Stomach smooth muscle (tissue), 2 donors: ENCODE data around the gene CCDC148.

Experiments used
- H3K27ac ChIP-seq: one replicate; pipeline ENCODE4 v1.7.0; 2013; ENCODE audit warnings: mild to moderate bottlenecking, low read length, inconsistent platforms
- H3K27me3 ChIP-seq, 2 donors: one replicate each; pipeline ENCODE4 v1.7.0; 2013; ENCODE audit warnings: low read length in 2 of 2; ENCODE audit not compliant: insufficient read depth in 2 of 2, control insufficient read depth in 1 of 2
- H3K36me3 ChIP-seq, 2 donors: one replicate each; pipeline ENCODE4 v1.7.0; 2013; ENCODE audit warnings: low read length in 2 of 2; ENCODE audit not compliant: control insufficient read depth in 2 of 2, insufficient read depth in 2 of 2
- H3K4me1 ChIP-seq: one replicate; pipeline ENCODE4 v1.7.0; 2013; ENCODE audit warnings: low read length; ENCODE audit not compliant: control insufficient read depth, insufficient read depth
- H3K4me3 ChIP-seq, 2 donors: one replicate each; pipeline ENCODE4 v1.7.0; 2013; ENCODE audit warnings: low read length in 2 of 2
- H3K9ac ChIP-seq, 2 donors: one replicate each; pipeline ENCODE4 v1.7.0; 2013; ENCODE audit warnings: low read length in 2 of 2, mild to moderate bottlenecking in 1 of 2
- H3K9me3 ChIP-seq, 2 donors: one replicate each; pipeline ENCODE4 v1.7.0; 2013; ENCODE audit warnings: low read length in 2 of 2; ENCODE audit not compliant: control insufficient read depth in 2 of 2
- donor health status: healthy.
- donor health status: Pancreatic carcinoma.

The CCDC148 gene

DNA sequence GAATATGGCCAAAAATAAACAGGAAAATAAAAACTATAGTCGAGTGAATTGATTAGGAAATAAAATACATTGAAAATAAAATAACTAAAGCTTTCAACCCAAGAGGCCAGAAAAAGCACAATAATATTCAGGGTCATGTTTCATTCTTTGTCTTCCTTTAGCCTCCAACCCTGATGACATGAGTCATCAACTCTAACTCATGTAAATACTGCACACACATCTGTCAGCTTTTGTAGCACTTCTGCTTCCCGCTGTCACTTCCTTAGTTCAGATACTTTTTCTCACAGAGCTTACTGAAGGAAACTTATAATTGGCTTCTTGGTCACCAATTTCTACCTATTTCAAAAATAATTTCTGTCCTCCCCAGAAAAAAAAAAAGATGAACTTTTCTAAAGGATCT, 242.1 kb downstream of the CCDC148 start:
- Histone ChIP-seq H3K36me3 (no peaks in the 10 kb centered on the region), H3K9me3 (peaks cover 3% of the 10 kb centered on the region in 2 donors), H3K4me1 (no peaks in the 10 kb centered on the region), H3K4me3 (no peak overlapping the region), H3K27ac (no peak overlapping the region), H3K9ac (no peak overlapping the region), H3K27me3 (no peaks in the 10 kb centered on the region)

DNA sequence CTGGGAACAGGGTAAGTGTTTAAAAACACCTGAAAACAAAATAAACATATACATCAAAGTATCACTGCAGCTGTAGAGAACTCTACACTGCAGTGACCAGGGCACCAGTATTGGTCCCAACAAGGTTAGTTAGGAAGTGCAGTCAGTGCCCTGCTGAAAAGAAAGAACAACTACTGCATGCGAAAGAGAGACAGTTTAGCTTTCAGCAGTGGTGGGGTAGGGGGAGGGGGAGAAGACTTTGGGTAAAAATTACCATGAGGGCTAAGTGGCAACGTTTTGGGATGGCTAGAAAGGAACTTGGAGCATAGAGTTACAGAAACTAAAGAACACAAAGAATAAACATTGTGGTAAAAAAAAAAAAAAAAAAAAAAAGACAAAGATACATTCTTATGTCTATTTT, 242.8 kb downstream of the CCDC148 start:
- Histone ChIP-seq H3K9me3 (no peaks in the 10 kb centered on the region), H3K27ac (no peak overlapping the region), H3K36me3 (no peaks in the 10 kb centered on the region), H3K4me1 (no peaks in the 10 kb centered on the region), H3K9ac (no peak overlapping the region), H3K4me3 (no peak overlapping the region), H3K27me3 (no peaks in the 10 kb centered on the region)

DNA sequence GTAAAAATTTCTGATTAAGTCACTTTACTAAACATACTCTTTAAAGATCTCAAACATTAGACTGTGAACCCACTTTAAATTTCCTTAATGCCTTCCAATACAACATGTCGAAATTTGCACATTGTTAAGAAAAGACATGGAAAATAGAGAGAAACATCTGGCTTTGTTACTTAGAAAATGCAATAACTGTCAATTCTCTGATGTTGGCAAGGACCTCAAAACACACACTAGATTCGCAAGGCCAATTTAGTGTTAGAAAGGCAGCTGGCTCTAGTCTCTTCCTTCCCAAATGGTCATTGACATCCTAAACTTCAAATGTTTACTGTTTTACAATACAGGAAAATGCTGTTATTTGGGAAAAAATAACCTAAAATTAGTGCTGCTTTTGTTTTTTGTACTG, 244.3 kb downstream of the CCDC148 start:
- H3K4me1 ChIP-seq = no peaks in the 10 kb centered on the region

DNA sequence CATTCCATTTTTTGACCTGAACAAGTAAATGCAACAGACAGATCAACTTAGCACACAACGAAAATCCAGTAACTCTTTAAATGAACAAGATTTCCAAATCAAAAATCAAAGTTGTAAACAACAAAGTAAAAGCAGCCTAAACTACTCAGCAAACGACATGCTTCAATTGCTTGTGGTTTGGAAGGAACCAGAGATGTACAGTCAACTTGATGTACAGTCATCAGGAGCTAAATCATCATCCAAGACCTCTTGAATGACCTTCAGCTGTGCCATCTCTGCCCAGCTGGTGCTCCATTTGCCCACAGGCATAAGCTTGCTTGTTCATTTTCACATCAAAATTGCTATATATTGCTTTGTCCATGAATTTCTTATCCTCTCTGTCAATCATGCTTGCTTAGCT, 245.1 kb downstream of the CCDC148 start:
- Histone ChIP-seq H3K4me1 (no peaks in the 10 kb centered on the region), H3K9ac (no peak overlapping the region), H3K27me3 (no peaks in the 10 kb centered on the region), H3K4me3 (no peak overlapping the region), H3K36me3 (no peaks in the 10 kb centered on the region), H3K27ac (no peak overlapping the region), H3K9me3 (no peaks in the 10 kb centered on the region)

More for the DNA sequence above, 244.3 kb downstream of the CCDC148 start:
- H3K9ac ChIP-seq = no peak overlapping the region
- no peak overlapping the region for H3K27ac ChIP-seq
- H3K9me3 ChIP-seq = no peaks in the 10 kb centered on the region
- H3K4me3 ChIP-seq = no peak overlapping the region
- H3K27me3 ChIP-seq = no peaks in the 10 kb centered on the region
- no peaks in the 10 kb centered on the region for H3K36me3 ChIP-seq

DNA sequence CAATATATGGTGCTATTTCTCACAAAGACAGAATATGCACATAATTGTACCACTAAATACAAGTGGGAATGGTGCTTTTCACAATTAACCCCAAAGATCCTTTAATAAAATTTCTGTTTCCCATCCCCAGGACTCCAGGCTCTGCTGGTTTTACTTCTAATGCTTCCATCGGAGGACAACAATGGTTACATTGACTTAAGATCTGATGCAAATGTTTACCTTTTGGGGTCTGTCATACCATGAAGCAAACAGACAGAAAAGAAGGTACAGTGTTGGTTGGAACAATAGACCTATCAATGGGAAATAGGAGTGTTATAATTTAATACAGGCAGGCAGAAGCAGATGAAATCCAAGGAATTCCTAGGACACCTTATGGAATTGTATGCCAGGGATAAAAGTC, 249.2 kb downstream of the CCDC148 start:
- no peaks in the 10 kb centered on the region for H3K27me3 ChIP-seq
- no peak overlapping the region for H3K9ac ChIP-seq
- no peaks in the 10 kb centered on the region for H3K9me3 ChIP-seq
- H3K4me3 ChIP-seq = no peak overlapping the region
- H3K4me1 ChIP-seq = no peaks in the 10 kb centered on the region
- no peaks in the 10 kb centered on the region for H3K36me3 ChIP-seq
- H3K27ac ChIP-seq = no peak overlapping the region

DNA sequence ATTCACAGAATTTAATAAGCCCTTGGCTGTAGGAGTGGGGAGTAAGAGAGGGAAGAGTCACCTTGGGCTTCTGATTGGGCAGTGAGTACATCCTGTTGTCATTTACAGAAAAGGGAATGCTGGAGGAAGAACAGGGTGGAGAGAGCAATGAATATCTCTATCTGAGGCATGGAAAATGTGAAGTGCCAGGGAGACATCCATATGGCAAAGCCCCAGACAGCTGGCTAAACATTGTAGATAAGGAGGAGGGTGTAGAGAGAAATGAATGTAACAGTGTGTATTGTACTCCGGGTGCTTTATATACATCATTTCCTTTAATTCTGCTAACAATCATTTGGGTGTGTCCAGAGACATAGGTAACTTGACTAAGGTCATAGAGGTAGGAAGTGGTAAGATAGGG, 251.3 kb downstream of the CCDC148 start:
- H3K9ac ChIP-seq = no peak overlapping the region

DNA sequence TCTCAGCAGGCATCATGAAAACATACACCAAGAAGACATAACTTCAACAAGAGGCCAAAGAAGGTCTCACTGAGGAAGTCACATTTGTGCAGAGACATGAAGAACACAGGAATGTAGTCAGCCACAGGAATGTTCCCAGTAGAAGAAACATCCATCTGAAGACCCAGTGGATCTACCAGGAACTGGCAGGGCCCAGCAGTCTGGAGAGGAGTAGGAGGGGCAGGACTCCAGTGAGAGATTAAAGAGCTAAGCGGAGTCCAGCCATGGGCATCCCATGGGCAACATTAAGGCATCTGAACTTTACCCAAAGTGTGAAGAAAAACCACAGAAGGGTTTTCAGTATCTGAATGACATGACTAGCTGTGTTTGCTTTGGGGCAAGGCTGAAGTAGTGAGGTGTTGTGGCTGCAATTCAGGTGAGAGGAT, 251.8 kb downstream of the CCDC148 start:
- H3K27ac ChIP-seq = no peak overlapping the region

More for the DNA sequence above, 251.3 kb downstream of the CCDC148 start:
- Histone ChIP-seq H3K4me1 (no peaks in the 10 kb centered on the region), H3K36me3 (no peaks in the 10 kb centered on the region), H3K27me3 (no peaks in the 10 kb centered on the region), H3K27ac (no peak overlapping the region), H3K9me3 (no peaks in the 10 kb centered on the region), H3K4me3 (no peak overlapping the region)

DNA sequence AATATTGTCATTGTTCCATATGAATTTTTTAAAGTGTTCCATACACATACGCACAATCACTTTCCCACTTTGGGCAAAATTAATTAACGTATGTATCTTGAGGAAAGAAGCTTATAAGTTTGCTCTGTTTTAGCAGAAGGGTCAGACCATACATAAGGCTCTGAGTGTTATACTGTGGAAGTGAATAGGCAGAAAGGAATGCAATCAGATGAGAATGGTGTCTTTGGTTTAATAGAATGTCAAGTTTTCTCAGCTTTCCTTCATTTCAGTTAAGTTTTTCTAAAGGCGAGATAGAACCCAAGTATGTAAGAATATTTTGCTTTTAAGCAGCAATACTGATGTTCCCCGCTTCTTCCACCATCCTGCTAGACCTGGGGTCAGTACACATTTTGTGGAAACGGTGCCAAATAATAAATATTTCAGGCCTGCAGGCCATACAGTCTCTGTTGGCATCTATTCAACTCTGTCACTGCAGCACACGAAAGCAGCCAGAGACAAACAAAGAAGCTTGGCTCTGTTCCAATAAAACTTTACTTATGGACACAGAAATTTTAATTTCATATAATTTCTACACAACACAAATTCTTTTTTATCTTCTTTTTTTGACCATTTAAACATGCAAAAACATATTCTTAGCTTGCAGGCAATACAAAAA, 254.3 kb downstream of the CCDC148 start:
- Histone ChIP-seq H3K36me3 (no peaks in the 10 kb centered on the region), H3K4me3 (no peak overlapping the region), H3K9ac (no peak overlapping the region), H3K9me3 (no peaks in the 10 kb centered on the region), H3K27ac (no peak overlapping the region), H3K4me1 (no peaks in the 10 kb centered on the region), H3K27me3 (no peaks in the 10 kb centered on the region)

More for the DNA sequence above, 251.8 kb downstream of the CCDC148 start:
- Histone ChIP-seq H3K9ac (no peak overlapping the region), H3K27me3 (no peaks in the 10 kb centered on the region), H3K4me3 (no peak overlapping the region), H3K36me3 (no peaks in the 10 kb centered on the region), H3K9me3 (no peaks in the 10 kb centered on the region), H3K4me1 (no peaks in the 10 kb centered on the region)

DNA sequence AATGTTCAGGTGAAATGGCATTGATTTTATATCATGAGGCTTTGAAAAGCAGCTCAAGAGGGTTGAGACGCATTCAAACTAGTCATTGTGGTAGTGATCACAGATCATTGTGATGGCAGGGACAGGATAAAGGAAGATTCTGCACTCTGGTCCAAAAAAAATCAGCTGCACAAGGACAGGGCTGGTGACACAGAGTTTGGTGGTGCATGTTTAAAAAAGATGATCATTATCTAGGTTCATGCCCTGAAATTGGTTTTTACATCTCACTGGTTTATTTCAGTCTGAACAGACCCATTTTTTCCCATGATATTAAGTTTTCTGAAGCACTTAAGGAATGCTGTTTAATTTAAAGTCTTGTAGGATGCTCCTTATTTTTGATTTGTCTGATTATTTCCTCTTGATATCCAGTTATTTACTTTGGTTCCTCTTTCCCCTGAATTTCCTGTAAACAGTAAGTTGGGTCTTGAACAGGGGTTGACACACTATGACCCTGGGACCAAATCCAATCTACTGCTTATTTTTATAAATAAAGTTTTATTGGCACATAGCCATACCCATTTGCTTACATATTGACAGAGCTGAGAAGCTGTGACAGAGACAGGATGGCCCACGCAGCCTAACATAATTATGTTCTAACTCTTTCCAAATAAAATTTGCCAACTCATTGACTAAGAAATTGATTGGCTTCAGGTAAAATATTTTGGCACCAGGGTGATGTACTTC, 256.5 kb downstream of the CCDC148 start:
- Histone ChIP-seq H3K36me3 (no peaks in the 10 kb centered on the region), H3K9me3 (no peaks in the 10 kb centered on the region), H3K27me3 (no peaks in the 10 kb centered on the region), H3K27ac (no peak overlapping the region), H3K4me1 (no peaks in the 10 kb centered on the region), H3K4me3 (no peak overlapping the region), H3K9ac (no peak overlapping the region)

DNA sequence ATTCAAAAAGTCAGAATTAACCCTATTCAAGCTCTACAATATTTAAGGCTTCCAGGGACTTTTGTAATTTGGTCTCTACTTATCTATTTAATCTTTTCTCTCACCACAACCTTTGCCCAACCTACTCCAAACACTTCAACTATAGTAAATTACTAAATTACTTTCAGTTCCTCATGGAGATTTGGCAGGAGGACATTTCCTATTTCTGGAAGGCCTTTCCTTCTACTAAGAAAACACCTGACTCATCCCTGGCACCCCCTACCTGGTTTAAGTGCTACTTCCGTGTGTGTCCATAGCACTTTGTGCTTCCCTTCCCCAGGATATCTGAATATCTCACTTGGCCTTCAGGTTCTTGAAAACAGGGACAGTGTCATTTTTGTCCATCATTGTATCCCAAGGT, 258.6 kb downstream of the CCDC148 start:
- H3K27ac ChIP-seq = no peak overlapping the region
- no peaks in the 10 kb centered on the region for H3K36me3 ChIP-seq
- no peaks in the 10 kb centered on the region for H3K27me3 ChIP-seq
- no peaks in the 10 kb centered on the region for H3K9me3 ChIP-seq
- no peaks in the 10 kb centered on the region for H3K4me1 ChIP-seq
- H3K4me3 ChIP-seq = no peak overlapping the region
- H3K9ac ChIP-seq = no peak overlapping the region

DNA sequence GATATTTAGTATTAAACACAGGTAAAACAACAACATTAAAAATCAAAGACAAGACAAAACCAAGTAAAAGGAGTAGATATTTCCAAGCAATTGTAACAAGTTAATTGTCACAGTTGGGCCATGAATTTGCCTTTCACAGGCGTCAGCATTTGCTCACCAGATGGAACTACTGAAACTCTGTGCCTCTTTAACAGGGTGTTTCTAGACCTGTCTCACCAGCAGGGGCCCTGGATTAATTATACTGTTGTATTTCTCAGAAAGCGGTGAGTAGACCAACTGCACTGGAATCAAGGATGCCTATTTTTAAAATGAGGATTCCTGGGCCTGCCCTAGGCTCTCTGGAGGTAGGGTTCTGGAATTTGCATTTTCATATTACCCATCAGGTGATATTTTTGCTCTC, 262.3 kb downstream of the CCDC148 start:
- Histone ChIP-seq H3K36me3 (no peaks in the 10 kb centered on the region), H3K4me1 (peaks cover 2% of the 10 kb centered on the region), H3K4me3 (no peak overlapping the region), H3K9ac (no peak overlapping the region), H3K9me3 (no peaks in the 10 kb centered on the region), H3K27me3 (no peaks in the 10 kb centered on the region), H3K27ac (no peak overlapping the region)
